Keratinocyte (primary cell): ENCODE results near the gene LGALS7. TPM values are rescaled to one million over a fixed set of nuclear protein-coding genes. Genes with fewer than 3 reads are reported as not detected.

ENCODE experiments used
- DNase-seq: peaks from one replicate; pipeline ENCODE4 v3.0.0-alpha.2; 2011; ENCODE audit warnings: low read depth, missing footprints, low spot score
- FAIRE-seq: peaks from 2 replicates; lab custom pipeline; 2011; peaks lifted over from hg19 to GRCh38; lab: Jason Lieb, UNC
- H2AFZ ChIP-seq: 2 replicates; pipeline ENCODE4 v1.6.0; 2012; ENCODE audit warnings: low read length, control low read depth, inconsistent platforms; ENCODE audit not compliant: control insufficient read depth
- H3K27ac ChIP-seq: 2 replicates; pipeline ENCODE4 v1.5.1; 2011; ENCODE audit warnings: low read length; ENCODE audit not compliant: control insufficient read depth, insufficient read depth
- H3K27me3 ChIP-seq: 3 replicates; pipeline ENCODE4 v1.6.0; 2011; ENCODE audit warnings: low read length; ENCODE audit not compliant: control insufficient read depth, insufficient read depth; ENCODE audit errors: extremely low read depth
- H3K36me3 ChIP-seq, 2 experiments: 2 replicates in 1 of 2; 3 replicates in 1 of 2; pipeline ENCODE4 v1.5.1; 2011; ENCODE audit warnings: low read length in 2 of 2, mild to moderate bottlenecking in 1 of 2; ENCODE audit not compliant: control insufficient read depth in 2 of 2, insufficient read depth in 2 of 2; ENCODE audit errors: extremely low read depth in 1 of 2
- H3K4me1 ChIP-seq: 3 replicates; pipeline ENCODE4 v1.5.1; 2011; ENCODE audit warnings: low read length; ENCODE audit not compliant: control insufficient read depth, insufficient read depth; ENCODE audit errors: extremely low read depth
- H3K4me2 ChIP-seq: 3 replicates; pipeline ENCODE4 v1.6.0; 2011; ENCODE audit warnings: low read depth, low read length; ENCODE audit not compliant: control insufficient read depth, insufficient read depth; ENCODE audit errors: extremely low read depth
- H3K4me3 ChIP-seq, 3 experiments: fragments of 200-600 bp in 1 of 3; sonication (generic) in 1 of 3; 2 replicates in 2 of 3; 3 replicates in 1 of 3; pipeline ENCODE4 v1.5.1; 2011 to 2016; ENCODE audit warnings: low read length in 3 of 3, mild to moderate bottlenecking in 3 of 3, control low read depth in 2 of 3, inconsistent platforms in 1 of 3, low read depth in 1 of 3, mixed read lengths in 1 of 3, mixed run types in 1 of 3, moderate library complexity in 1 of 3; ENCODE audit not compliant: control insufficient read depth in 2 of 3, insufficient read depth in 2 of 3; ENCODE audit errors: extremely low read depth in 1 of 3
- H3K79me2 ChIP-seq: 2 replicates; pipeline ENCODE4 v1.6.0; 2012; ENCODE audit warnings: low read length; ENCODE audit not compliant: control insufficient read depth, insufficient read depth
- H3K9ac ChIP-seq: 3 replicates; pipeline ENCODE4 v1.6.0; 2011; ENCODE audit warnings: low read length; ENCODE audit not compliant: control insufficient read depth, insufficient read depth; ENCODE audit errors: extremely low read depth
- H3K9me1 ChIP-seq: 3 replicates; pipeline ENCODE4 v1.6.0; 2011; ENCODE audit warnings: low read length; ENCODE audit not compliant: control insufficient read depth, insufficient read depth; ENCODE audit errors: extremely low read depth
- H3K9me3 ChIP-seq: 2 replicates; pipeline ENCODE4 v1.5.1; 2012; ENCODE audit warnings: low read depth, low read length; ENCODE audit not compliant: control insufficient read depth
- H4K20me1 ChIP-seq: 3 replicates; pipeline ENCODE4 v1.6.0; 2011; ENCODE audit warnings: low read length; ENCODE audit not compliant: control insufficient read depth, insufficient read depth; ENCODE audit errors: extremely low read depth
- EZH2 ChIP-seq: IDR thresholded peaks from one replicate; pipeline ENCODE4 v1.6.1; 2012; ENCODE audit warnings: inconsistent platforms, mild to moderate bottlenecking, low read length, moderate library complexity
- dilution Hi-C: fragments of 300-500 bp; cut with MboI; formaldehyde crosslinking; loops from one replicate; pipeline ENCODE4 v1.7.0; 2020; ENCODE audit warnings: low sequenced_read_pairs; ENCODE audit not compliant: extremely low pct_ligation_motif_present
- polyA plus RNA-seq, 5 experiments: library from polyadenylated mRNA; depleted of rRNA in 3 of 5; stranded (reverse) in 3 of 5; stranded (forward) in 1 of 5; unstranded in 1 of 5; fragments of >200 nt; gene quantifications; 1 replicate in 1 of 5; 2 replicates in 3 of 5; 3 replicates in 1 of 5; pipeline versions ENCODE4 v1.2.1 to v1.2.3, GENCODE V29; 2011 to 2012; ENCODE audit warnings: missing spikeins in 2 of 5, low read depth in 1 of 5, low replicate concordance in 1 of 5
- TF ChIP-seq, protein P1 (sequence below), 3 experiments: IDR thresholded peaks in 1 of 3; conservative IDR thresholded peaks in 1 of 3; optimal IDR thresholded peaks in 1 of 3; 2 replicates in 2 of 3; 3 replicates in 1 of 3; pipeline versions ENCODE3 to v1.5.1; 2011; ENCODE audit warnings: low read length in 3 of 3, mild to moderate bottlenecking in 3 of 3, moderate library complexity in 2 of 3, control low read depth in 1 of 3, inconsistent platforms in 1 of 3; ENCODE audit not compliant: insufficient read depth in 2 of 3; ENCODE audit errors: extremely low read depth in 1 of 3

LGALS7 gene
- polyA plus RNA-seq, 1 donor (not counting 4 experiments of a cell fraction or from before 2014, with no cell fraction given) = 9.1 TPM

DNA sequence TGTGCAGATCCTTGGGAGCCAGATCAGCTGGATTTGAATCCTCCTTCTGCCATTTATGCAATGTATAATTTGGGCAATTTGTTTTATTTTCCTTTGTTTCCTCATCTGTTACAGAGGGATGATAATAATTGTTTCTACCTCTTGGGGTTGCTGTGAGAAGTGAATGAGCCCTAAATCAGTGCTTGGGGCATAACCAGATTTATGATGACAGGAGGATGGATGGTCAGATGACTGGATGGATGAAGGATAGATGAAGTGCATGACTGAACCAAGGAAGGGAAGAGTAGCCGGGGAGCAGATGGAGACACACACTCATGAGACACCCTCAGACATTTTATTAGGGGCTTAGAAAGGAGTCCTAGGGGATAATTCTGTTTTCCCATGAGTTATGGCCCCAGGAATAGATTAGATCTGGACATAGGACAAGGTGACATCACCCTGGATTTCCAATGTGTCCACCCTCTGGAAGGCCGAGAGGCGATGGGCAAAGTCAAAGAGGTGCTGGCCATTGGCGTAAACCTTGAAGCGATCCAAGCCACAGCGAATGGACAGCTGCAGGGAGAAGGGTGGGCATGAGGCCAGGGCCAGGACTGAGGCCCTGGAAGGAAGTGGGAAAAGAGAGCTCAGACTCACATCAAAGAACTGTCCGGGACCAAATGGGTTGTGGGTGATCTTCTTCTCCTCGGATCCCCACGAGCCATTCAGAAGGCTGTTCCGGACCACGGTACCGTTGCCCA is 28.2 kb upstream of the LGALS7 start:
- Histone ChIP-seq H3K36me3 (no peaks in the 10 kb centered on the region), H3K9ac (no peak overlapping the region), H3K27ac (no peak overlapping the region), H3K9me1 (no peaks in the 10 kb centered on the region), H2AFZ (no peak overlapping the region), H3K4me2 (no peak overlapping the region), H3K79me2 (no peaks in the 10 kb centered on the region), H3K9me3 (no peaks in the 10 kb centered on the region), H3K4me1 (peaks cover 12% of the 10 kb centered on the region), H3K27me3 (no peaks in the 10 kb centered on the region), H3K4me3 (no peak overlapping the region), H4K20me1 (no peaks in the 10 kb centered on the region)
- no peak for TF ChIP-seq EZH2
- TF ChIP-seq, protein P1, sequence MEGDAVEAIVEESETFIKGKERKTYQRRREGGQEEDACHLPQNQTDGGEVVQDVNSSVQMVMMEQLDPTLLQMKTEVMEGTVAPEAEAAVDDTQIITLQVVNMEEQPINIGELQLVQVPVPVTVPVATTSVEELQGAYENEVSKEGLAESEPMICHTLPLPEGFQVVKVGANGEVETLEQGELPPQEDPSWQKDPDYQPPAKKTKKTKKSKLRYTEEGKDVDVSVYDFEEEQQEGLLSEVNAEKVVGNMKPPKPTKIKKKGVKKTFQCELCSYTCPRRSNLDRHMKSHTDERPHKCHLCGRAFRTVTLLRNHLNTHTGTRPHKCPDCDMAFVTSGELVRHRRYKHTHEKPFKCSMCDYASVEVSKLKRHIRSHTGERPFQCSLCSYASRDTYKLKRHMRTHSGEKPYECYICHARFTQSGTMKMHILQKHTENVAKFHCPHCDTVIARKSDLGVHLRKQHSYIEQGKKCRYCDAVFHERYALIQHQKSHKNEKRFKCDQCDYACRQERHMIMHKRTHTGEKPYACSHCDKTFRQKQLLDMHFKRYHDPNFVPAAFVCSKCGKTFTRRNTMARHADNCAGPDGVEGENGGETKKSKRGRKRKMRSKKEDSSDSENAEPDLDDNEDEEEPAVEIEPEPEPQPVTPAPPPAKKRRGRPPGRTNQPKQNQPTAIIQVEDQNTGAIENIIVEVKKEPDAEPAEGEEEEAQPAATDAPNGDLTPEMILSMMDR (optimal IDR thresholded peaks at IDR 0.05 in 1 of 3, IDR thresholded peaks at IDR 0.05 in 1 of 3, conservative IDR thresholded peaks at IDR 0.05 in 1 of 3; ENCODE audit: extremely low read depth in 1 of 3, insufficient read depth in 2 of 3, low read length in 3 of 3) = no peak
- DNase-seq = no peak
- no peak for FAIRE-seq
- dilution Hi-C loops = no loop called here

DNA sequence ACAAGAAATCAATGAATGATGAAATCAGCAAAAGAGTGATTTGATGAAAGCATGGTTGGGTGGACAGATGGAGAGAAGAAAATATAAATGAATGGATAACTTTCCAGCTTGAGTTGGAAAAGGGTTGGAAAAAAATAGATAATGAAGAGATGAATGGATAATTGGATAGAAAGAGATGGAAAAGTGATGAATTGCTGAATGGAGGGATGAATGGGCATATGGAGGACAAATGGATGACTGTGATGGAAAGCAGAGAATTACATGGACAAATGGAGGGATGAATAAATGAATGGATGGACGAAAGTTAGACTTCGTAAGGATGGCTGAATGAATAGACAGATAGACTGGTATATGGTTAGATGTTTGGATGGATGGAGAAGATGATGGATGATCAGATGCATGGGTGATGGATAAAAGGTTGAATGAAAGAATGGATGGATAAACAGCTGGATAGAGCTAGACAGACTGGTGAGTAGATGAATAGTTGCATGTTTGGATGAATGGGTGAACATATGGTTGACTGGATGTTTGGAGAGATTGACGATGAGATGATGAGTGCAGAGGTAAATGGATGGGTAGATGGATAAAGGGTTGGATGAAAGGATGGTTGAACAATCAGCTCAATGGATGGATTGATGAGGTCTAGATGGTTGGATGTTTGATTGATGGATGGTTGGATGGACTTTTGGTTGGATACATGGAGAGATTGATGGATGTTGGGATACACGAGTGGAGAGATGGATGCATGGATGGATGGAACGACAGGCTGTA is 27.4 kb upstream of the LGALS7 start:
- DNase-seq (no peak), FAIRE-seq (no peak)
- Histone ChIP-seq H3K4me3 (no peak overlapping the region), H3K4me2 (no peak overlapping the region), H3K36me3 (no peaks in the 10 kb centered on the region), H3K9ac (no peak overlapping the region), H3K9me3 (no peaks in the 10 kb centered on the region), H3K4me1 (peaks cover 12% of the 10 kb centered on the region), H4K20me1 (no peaks in the 10 kb centered on the region), H2AFZ (no peak overlapping the region), H3K27me3 (no peaks in the 10 kb centered on the region), H3K27ac (no peak overlapping the region), H3K9me1 (no peaks in the 10 kb centered on the region), H3K79me2 (no peaks in the 10 kb centered on the region)
- TF ChIP-seq, protein P1 (optimal IDR thresholded peaks at IDR 0.05 in 1 of 3, IDR thresholded peaks at IDR 0.05 in 1 of 3, conservative IDR thresholded peaks at IDR 0.05 in 1 of 3; ENCODE audit: extremely low read depth in 1 of 3, insufficient read depth in 2 of 3, low read length in 3 of 3) = no peak
- no peak for TF ChIP-seq EZH2
- dilution Hi-C loops = no loop called here
